22Rv1 (cell line): ENCODE data around the gene HYAL2.
A peak's percentile ranks its signal among the peaks of the same experiment; 100 is the strongest.

Source experiments
- H3K27ac ChIP-seq: fragments of 450-650 bp; 2 replicates; pipeline ENCODE4 v1.5.1; 2017
- ZFX ChIP-seq: fragments of 450-650 bp; IDR thresholded peaks from 2 replicates; pipeline ENCODE4 v1.6.1; 2017; ENCODE audit warnings: antibody characterized with exemption, borderline replicate concordance
- TF ChIP-seq, protein P1 (sequence below): fragments of 450-650 bp; IDR thresholded peaks from 2 replicates; pipeline ENCODE4 v1.5.1; 2017; ENCODE audit warnings: mild to moderate bottlenecking

HYAL2 gene

DNA sequence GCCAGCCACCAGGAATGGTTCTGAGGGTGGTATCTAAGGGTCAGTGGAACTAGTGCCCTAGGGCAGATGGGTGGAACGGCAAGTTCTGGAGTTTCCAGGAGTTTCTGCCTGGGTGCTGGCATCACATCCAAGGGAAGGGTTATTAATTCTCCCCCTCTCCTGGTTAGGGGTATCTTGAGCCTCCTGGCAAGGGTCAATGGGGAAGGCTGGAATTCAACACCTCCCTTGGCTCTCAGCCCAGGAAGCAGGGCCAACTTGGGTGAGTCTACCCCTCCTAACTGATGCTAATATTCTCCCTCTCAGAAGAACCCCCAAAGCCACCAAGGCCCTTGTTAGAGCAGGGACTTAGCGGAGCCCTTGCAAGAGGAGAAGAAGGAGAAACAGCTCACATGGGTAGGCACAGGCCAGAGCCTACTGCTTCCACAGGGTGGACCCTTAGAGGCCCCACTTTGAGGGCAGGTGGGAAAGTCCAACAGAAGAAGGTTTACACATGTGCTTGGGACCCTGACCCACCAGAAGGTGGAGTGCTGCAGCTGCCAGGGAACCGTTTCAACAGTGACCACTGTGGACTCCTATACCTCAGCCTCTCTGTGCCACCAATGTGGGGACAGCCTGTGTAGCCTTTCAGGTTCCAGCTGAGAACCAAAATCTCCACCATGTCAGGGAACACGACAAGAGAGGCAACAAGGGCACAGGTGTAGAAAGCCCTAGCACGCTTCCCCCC, 33.4 kb upstream of the HYAL2 start:
- TF ChIP-seq, protein P1, sequence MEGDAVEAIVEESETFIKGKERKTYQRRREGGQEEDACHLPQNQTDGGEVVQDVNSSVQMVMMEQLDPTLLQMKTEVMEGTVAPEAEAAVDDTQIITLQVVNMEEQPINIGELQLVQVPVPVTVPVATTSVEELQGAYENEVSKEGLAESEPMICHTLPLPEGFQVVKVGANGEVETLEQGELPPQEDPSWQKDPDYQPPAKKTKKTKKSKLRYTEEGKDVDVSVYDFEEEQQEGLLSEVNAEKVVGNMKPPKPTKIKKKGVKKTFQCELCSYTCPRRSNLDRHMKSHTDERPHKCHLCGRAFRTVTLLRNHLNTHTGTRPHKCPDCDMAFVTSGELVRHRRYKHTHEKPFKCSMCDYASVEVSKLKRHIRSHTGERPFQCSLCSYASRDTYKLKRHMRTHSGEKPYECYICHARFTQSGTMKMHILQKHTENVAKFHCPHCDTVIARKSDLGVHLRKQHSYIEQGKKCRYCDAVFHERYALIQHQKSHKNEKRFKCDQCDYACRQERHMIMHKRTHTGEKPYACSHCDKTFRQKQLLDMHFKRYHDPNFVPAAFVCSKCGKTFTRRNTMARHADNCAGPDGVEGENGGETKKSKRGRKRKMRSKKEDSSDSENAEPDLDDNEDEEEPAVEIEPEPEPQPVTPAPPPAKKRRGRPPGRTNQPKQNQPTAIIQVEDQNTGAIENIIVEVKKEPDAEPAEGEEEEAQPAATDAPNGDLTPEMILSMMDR, result no peak
- no peak for TF ChIP-seq ZFX
- peak overlapping the region; percentile 75 for H3K27ac ChIP-seq

DNA sequence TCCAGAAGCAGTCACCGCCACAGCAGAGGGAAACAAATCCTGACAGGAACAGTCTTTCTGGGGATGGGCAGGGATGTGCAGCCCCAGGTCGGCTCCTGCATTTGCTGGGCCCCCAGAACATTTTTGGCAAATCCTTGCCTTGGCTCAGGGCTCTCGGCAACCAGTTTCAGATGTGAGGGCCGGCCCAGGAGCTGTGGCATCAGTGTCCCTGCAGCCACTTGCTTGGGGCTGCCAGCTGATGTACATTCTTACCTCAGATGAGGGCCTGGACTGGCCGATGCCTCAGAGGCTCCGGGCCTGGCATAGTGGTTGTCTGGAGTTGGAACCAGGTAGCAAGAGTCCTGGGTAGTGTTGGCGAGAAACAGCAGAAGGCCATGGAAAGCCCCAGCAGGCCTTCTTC, 32.3 kb upstream of the HYAL2 start:
- 0 out of 2 replicates have a peak overlapping the region, but pooled peaks have one; percentile 18 for H3K27ac ChIP-seq
- TF ChIP-seq, protein P1, result no peak
- no peak for TF ChIP-seq ZFX

DNA sequence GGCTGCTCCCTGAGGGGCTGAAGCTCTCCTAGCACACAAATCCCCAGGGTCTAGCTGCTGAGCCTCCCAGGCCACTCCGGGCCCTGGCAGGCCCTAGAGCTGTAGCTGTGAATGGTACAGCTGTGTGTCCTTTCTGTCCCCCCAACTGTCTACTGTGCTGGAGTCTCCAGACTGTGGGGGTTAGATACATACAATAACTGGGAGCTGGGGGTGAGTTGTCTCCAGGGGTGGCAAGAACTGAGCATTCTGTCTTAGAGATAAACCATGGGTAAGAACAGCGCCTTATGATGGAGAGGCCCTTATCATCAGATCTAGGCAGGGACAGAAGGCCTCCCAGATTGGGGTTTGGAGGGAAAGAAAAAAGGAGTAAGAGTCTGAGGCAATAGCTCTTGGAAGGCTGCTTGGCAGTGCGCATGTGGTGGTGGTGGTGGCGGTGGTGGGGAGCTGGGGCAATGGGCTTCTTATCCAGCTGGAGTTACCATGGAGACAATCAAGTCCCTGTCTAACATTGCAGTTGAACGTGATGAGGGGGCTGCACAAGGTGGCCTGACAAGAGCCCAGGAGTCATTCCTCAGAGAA, 31.7 kb upstream of the HYAL2 start:
- peak overlapping the region; percentile 18; the same call in 1 of the 2 replicates for H3K27ac ChIP-seq
- TF ChIP-seq ZFX, result no peak
- TF ChIP-seq, protein P1, result no peak

DNA sequence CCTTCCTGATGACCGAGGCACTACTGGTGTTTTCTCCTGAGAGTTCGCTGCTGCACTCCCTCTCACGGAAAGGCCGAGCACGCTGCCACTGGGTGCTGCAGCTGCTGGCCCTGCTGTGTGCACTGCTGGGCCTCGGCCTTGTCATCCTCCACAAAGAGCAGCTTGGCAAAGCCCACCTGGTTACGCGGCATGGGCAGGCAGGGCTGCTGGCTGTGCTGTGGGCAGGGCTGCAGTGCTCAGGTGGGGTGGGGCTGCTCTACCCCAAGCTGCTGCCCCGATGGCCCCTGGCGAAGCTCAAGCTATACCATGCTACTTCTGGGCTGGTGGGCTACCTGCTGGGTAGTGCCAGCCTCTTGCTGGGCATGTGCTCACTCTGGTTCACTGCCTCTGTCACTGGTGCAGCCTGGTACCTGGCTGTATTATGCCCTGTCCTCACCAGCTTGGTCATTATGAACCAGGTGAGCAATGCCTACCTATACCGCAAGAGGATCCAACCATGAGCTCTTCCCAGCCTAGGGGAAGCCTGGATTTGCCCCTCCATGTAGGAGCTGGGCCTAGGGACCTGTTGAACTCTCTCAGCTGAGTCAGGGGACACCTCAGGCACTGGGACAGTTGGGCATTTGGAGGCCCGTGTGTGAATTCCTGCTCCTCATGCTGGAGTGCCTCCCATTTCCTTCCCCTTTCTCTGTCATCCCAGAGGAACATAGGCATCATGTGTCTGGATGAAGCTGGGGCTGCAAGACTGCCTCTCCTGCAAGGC, 30.9 kb upstream of the HYAL2 start:
- peak overlapping the region; percentile 18; the same call in 1 of the 2 replicates for H3K27ac ChIP-seq
- TF ChIP-seq, protein P1, result no peak
- TF ChIP-seq ZFX, result no peak

DNA sequence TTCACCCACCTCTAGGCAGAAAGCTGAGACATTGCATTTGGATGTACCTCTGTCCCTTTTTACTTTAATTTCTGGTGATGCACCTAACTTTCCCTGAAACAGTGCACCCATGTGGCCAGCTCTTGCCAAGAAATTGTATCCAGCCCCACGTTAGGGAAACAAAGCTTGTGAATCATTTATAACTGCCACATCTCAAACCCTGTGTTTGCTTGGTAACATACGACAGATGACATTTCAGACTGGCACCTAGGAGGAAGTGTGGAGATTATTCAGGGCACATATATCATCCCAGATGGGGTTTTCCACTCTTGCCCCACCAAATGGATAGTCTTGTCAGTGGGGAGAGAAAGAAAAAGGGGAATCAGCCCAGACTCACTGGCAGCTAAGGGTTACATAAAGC, 30.2 kb upstream of the HYAL2 start:
- no peak for TF ChIP-seq ZFX
- TF ChIP-seq, protein P1, result no peak; the same call in 1 of the 2 replicates
- peak overlapping the region; percentile 18; the same call in 1 of the 2 replicates for H3K27ac ChIP-seq

DNA sequence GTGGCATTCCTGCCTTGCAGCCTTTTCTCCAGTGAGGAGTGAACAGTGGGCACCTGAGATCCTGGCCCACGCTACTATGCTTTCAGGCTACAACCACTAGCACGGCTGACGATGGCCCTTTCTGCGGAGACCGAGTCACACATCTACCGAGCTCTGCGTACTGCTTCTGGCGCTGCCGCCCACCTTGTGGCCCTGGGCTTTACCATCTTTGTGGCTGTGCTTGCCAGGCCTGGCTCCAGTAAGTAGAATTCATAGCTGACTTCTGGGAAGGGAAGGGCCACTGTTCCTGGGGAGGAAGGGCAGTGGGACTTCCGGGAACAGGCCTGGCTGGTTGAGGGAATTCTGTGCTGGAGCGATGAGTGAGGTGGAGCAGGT, 28.8 kb upstream of the HYAL2 start:
- no peak for TF ChIP-seq ZFX
- TF ChIP-seq, protein P1, result no peak
- peak overlapping the region; percentile 89 for H3K27ac ChIP-seq
